HUES64 (cell line): ENCODE results near the gene MTA3.

ENCODE experiments used
- H3K27ac ChIP-seq: 2 replicates; pipeline ENCODE4 v1.7.0; 2013; ENCODE audit warnings: low read depth, low read length, inconsistent platforms
- H3K27me3 ChIP-seq: 2 replicates; pipeline ENCODE4 v1.6.1; 2013; ENCODE audit warnings: mild to moderate bottlenecking, low read length; ENCODE audit not compliant: insufficient read depth
- H3K36me3 ChIP-seq: 2 replicates; pipeline ENCODE4 v1.6.1; 2013; ENCODE audit warnings: mild to moderate bottlenecking, low read length; ENCODE audit not compliant: insufficient read depth
- H3K4me1 ChIP-seq: 2 replicates; pipeline ENCODE4 v1.6.1; 2013; ENCODE audit warnings: mild to moderate bottlenecking, low read length, moderate library complexity; ENCODE audit not compliant: insufficient read depth
- H3K4me3 ChIP-seq: 2 replicates; pipeline ENCODE4 v1.5.1; 2013; ENCODE audit warnings: mild to moderate bottlenecking, low read length, moderate library complexity
- H3K9ac ChIP-seq: 2 replicates; pipeline ENCODE4 v1.6.1; 2013; ENCODE audit warnings: mild to moderate bottlenecking, low read depth, low read length
- H3K9me3 ChIP-seq: 2 replicates; pipeline ENCODE4 v1.6.1; 2013; ENCODE audit warnings: low read depth, low read length; ENCODE audit not compliant: insufficient read depth
- WGBS: fragments of 150-250, 120-280 bp; methylation state at CpG from one replicate; pipeline ENCODE4 v1.1.7; 2013; ENCODE audit warnings: missing lambda C conversion rate; 5-methylcytosine and 5-hydroxymethylcytosine counted together

The MTA3 gene

GRCh38 chr2:42764096-42764495, 195.7 kb downstream of the MTA3 start, which contains the start of gene OXER1:
OXER1 (minus strand) TSS chr2:42764135; CDS start chr2:42764062, 73 bp downstream.
- H3K4me1 ChIP-seq, result 0 out of 2 replicates have a peak, but pooled peaks cover 2% of the 10 kb centered on the region
- no peaks in the 10 kb centered on the region for H3K36me3 ChIP-seq
- H3K27me3 ChIP-seq, result no peaks in the 10 kb centered on the region
- H3K9me3 ChIP-seq, result no peaks in the 10 kb centered on the region
- WGBS, result 79% methylated on average over 4 of the region's 5 CpGs
- no peak within 1 kb of the TSS for H3K9ac ChIP-seq
- H3K27ac ChIP-seq, result no peak within 1 kb of the TSS
- H3K4me3 ChIP-seq, result no peak within 1 kb of the TSS

GRCh38 chr2:42764901-42765300, 196.5 kb downstream of the MTA3 start:
- no peaks in the 10 kb centered on the region for H3K27me3 ChIP-seq
- 93% methylated on average over 2 of the region's 2 CpGs for WGBS
- no peak overlapping the region for H3K4me3 ChIP-seq
- H3K27ac ChIP-seq, result no peak overlapping the region
- H3K4me1 ChIP-seq, result no peaks in the 10 kb centered on the region
- H3K9me3 ChIP-seq, result no peaks in the 10 kb centered on the region
- no peaks in the 10 kb centered on the region for H3K36me3 ChIP-seq
- H3K9ac ChIP-seq, result no peak overlapping the region

GRCh38 chr2:42765686-42766085, 197.3 kb downstream of the MTA3 start:
- no peak overlapping the region for H3K27ac ChIP-seq
- H3K4me3 ChIP-seq, result no peak overlapping the region
- H3K36me3 ChIP-seq, result no peaks in the 10 kb centered on the region
- no peaks in the 10 kb centered on the region for H3K27me3 ChIP-seq
- 96% methylated on average over 9 of the region's 9 CpGs for WGBS
- H3K9me3 ChIP-seq, result no peaks in the 10 kb centered on the region
- H3K9ac ChIP-seq, result no peak overlapping the region
- no peaks in the 10 kb centered on the region for H3K4me1 ChIP-seq

GRCh38 chr2:42767080-42767898, 198.9 kb downstream of the MTA3 start:
- Histone ChIP-seq H3K4me1 (no peaks in the 10 kb centered on the region), H3K4me3 (no peak overlapping the region), H3K27ac (no peak overlapping the region), H3K27me3 (no peaks in the 10 kb centered on the region), H3K9me3 (no peaks in the 10 kb centered on the region), H3K9ac (no peak overlapping the region), H3K36me3 (no peaks in the 10 kb centered on the region)
- 93% methylated on average over 16 of the region's 16 CpGs for WGBS

GRCh38 chr2:42767899-42768705, 199.7 kb downstream of the MTA3 start:
- no peak overlapping the region for H3K27ac ChIP-seq
- peaks cover 5% of the 10 kb centered on the region; the same call in 1 of the 2 replicates for H3K4me1 ChIP-seq
- WGBS, result 91% methylated on average over 14 of the region's 14 CpGs
- H3K27me3 ChIP-seq, result no peaks in the 10 kb centered on the region
- H3K9me3 ChIP-seq, result no peaks in the 10 kb centered on the region
- no peaks in the 10 kb centered on the region for H3K36me3 ChIP-seq
- no peak overlapping the region for H3K9ac ChIP-seq
- H3K4me3 ChIP-seq, result no peak overlapping the region

- 60% methylated on average over 3 of the region's 3 CpGs for WGBS
Measured at GRCh38 chr2:42768706-42769256, 200.3 kb downstream of the MTA3 start.

GRCh38 chr2:42769583-42770287, 201.3 kb downstream of the MTA3 start:
- Histone ChIP-seq H3K36me3 (no peaks in the 10 kb centered on the region), H3K9ac (no peak overlapping the region), H3K27ac (no peak overlapping the region), H3K4me3 (no peak overlapping the region), H3K9me3 (no peaks in the 10 kb centered on the region), H3K4me1 (peaks cover 14% of the 10 kb centered on the region; the same call in 1 of the 2 replicates), H3K27me3 (no peaks in the 10 kb centered on the region)
- 93% methylated on average over 10 of the region's 10 CpGs for WGBS

More at GRCh38 chr2:42768706-42769256, 200.3 kb downstream of the MTA3 start:
- H3K9ac ChIP-seq, result no peak overlapping the region
- H3K27ac ChIP-seq, result no peak overlapping the region
- H3K9me3 ChIP-seq, result no peaks in the 10 kb centered on the region
- no peaks in the 10 kb centered on the region for H3K36me3 ChIP-seq
- no peaks in the 10 kb centered on the region for H3K27me3 ChIP-seq
- peaks cover 8% of the 10 kb centered on the region; the same call in 1 of the 2 replicates for H3K4me1 ChIP-seq
- H3K4me3 ChIP-seq, result no peak overlapping the region

- peaks cover 14% of the 10 kb centered on the region; the same call in 1 of the 2 replicates for H3K4me1 ChIP-seq
- H3K4me3 ChIP-seq, result no peak overlapping the region
- no peaks in the 10 kb centered on the region for H3K36me3 ChIP-seq
- no peak overlapping the region for H3K9ac ChIP-seq
- 77% methylated on average over 19 of the region's 19 CpGs for WGBS
- no peak overlapping the region for H3K27ac ChIP-seq
- no peaks in the 10 kb centered on the region for H3K27me3 ChIP-seq
- no peaks in the 10 kb centered on the region for H3K9me3 ChIP-seq
Measured at GRCh38 chr2:42770288-42771131, 202.1 kb downstream of the MTA3 start.

- H3K4me1 ChIP-seq, result peaks cover 14% of the 10 kb centered on the region; the same call in 1 of the 2 replicates
- WGBS, result 90% methylated on average over 5 of the region's 5 CpGs
Measured at GRCh38 chr2:42771546-42772153, 203.2 kb downstream of the MTA3 start.

More at GRCh38 chr2:42771546-42772153, 203.2 kb downstream of the MTA3 start:
- H3K4me3 ChIP-seq, result no peak overlapping the region
- H3K27ac ChIP-seq, result no peak overlapping the region
- no peak overlapping the region for H3K9ac ChIP-seq
- H3K27me3 ChIP-seq, result no peaks in the 10 kb centered on the region
- H3K36me3 ChIP-seq, result no peaks in the 10 kb centered on the region
- H3K9me3 ChIP-seq, result peaks cover under 1% of the 10 kb centered on the region; the same call in 1 of the 2 replicates
